HG02642 (cell line): ENCODE results near the gene SLC6A12.
"Not testable (repeated sequence)": the region's sequence is repeated elsewhere in the genome, so short reads cannot be mapped to it uniquely, and the experiment has no call there.

Experiments
- ATAC-seq: cut with Tn5 transposase; IDR thresholded peaks from one replicate; pipeline ENCODE4 v1.9.1; 2021; ENCODE audit warnings: mild to moderate bottlenecking; ENCODE audit not compliant: unreplicated experiment, poor library complexity

Gene SLC6A12

DNA sequence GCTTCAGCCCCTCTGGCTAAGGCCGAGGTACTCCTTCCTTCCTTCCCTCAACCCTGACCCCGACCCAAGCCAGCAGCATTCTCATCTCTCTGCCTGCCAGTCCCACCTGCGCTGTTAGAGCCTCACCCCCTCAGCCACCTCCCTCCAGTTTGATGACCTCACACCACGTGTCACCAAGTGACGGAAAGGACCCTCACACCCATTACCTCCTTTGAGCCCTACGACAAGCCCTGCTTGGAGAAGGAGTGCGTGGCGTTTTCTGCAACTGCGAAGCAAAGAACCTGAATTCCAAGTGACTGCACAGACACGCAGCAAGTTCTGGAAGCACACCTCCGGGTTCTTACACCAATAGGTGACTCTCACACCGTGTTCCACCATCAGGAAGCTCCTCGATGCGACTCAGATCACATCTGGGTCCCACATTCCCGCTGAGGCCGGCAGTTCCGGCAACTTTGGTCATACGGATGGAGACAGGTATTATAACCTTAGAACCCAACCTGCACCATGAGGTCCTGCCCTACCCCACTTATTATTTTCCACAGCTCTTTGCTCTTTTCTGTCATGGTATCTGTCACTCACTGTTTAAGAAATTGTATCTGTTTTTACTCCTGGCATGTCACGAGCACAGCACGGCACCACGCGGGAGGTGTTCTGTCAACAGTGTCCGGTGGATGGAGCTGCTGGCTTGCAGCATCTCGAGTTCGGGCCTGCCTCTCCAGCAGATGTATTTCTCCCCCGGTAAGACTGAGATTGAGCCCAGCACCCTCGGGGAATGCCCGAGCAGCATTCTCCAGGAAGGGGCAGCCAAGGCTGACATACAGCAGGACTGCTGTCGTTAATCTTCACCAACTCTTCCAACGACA is 5.0 kb upstream of the SLC6A12 start:
- ATAC-seq = no peak

GRCh38 chr12:218221-218620 is 4.3 kb upstream of the SLC6A12 start:
- no peak for ATAC-seq

DNA sequence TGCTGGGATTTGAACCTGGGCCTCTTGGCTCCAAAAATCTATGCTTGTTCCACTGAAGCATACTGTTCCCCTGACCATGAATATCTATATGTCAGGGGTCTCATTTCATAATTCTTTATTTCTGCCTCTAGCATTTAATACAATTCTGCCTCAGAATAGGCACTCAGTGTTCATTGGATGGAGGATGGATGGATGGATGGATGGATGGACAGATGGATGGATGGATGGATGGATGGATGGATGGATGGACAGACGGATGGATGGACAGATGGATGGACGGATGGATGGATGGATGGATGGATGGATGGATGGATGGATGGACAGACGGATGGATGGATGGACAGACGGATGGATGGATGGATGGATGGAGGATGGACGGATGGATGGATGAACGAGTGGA is 3.1 kb upstream of the SLC6A12 start:
- ATAC-seq = not testable (repeated sequence)

DNA sequence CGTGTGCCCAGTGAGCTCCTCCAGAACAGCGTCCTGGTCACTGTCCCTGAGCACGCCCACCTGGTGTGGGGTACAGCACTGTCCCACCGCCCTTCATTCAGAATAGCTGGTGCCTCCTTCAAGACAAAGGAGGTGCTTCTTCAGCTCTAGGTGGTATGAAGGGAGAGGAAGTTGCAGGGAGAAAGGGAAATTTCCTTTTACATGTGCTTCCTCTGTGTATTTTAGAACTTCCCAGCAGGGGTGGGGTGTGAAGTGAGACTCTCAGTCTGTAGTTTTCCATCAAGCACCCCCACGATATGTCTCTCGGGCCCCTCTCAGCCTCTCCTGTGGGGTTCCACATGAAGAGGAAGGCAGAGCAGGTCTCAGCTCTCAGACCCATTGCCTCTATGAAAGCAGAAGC is 1.2 kb upstream of the SLC6A12 start:
- ATAC-seq = no peak

DNA sequence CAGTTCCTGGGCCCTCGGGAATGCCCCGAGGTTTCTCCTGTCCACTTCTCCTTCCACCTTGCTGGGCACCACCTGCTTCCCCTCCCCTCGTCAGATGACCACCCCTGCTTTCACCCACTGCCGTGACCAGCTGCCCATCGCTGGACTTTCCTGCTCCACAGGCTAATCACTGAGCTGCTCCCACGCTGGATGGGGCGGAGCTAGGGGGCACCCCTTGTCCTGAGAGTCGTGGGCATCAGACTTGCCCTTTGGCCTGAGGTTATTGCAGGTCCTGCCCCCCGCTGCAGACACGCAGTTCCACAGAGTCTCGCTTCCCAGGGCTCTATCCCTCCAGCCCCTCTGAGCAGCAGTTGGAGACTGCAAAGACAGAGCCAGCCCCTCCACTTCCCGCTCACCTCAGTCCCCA is 427 bp downstream of the SLC6A12 start:
- no peak for ATAC-seq

DNA sequence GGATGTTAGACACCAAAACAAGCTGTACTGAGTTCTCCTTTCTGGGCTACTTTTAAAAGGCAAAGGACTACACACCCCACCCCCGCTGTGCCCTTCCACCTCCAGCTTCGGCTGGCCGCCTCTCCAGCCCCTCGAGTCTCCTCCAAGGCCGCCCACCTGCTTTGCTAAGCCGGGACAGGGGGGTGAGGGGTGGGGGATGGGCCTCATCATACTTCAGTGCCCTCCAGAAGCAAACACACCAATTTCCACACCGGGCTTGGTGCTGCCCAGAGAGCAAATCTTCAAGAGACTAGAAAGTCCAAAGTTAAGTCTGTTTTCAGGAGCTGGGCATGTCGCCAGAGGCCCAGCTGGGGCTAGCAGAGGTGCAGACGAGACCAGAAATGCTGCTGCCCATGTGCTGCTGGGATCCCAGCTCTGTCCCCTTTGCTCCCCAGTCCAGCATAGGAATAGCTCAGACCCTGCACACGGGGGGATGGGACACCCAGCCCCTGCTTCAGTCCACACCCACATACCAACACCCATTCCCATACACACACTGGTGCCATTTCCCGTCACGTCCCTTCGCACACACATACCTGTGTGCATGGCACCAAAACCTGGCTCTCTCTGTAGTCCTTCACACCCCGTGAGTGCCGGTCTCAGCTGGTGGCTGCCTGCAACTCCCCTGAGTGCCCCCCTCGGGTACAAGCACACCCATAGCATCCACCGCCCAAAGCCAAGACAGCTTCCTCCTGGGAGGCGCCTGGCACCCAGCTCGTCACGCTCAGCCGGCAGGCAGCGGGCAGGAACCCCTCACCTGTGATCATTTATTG is 1.0 kb downstream of the SLC6A12 start:
- no peak for ATAC-seq

DNA sequence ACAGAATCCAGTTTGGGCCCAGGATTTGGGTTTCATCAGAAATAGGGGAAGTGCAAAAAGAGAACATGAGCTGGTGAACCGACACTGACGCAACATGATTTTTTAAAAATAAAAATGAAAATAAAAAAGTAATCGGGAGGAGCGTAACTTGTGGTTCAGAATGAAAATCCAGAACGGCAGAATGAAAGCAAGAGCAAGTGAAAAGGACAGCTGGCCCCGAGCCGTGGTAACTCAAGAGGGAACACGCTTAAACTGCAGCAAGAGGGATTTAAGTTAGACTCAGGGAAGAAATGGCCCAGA is 1.6 kb downstream of the SLC6A12 start:
- ATAC-seq = no peak

- no peak for ATAC-seq
Observed at GRCh38 chr12:211639-212414, 2.1 kb downstream of the SLC6A12 start.

DNA sequence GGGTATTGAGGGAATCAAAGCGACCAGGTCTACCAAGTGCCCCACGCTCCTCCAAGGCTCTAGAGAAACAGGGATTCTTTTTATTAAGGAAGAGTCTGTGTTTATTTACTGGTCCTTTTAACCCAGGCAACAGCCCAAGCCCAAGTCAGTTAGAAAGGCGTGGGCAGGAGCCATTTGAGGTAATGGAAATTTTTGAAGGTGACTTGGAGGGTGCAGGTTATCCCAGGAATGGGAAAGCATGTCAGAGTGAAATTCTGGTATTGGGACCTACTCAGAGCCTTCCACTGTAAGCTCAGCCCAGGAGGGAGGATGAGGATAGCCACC is 2.9 kb downstream of the SLC6A12 start:
- ATAC-seq = no peak

- ATAC-seq = no peak
Observed at GRCh38 chr12:210277-211141, 3.4 kb downstream of the SLC6A12 start.

DNA sequence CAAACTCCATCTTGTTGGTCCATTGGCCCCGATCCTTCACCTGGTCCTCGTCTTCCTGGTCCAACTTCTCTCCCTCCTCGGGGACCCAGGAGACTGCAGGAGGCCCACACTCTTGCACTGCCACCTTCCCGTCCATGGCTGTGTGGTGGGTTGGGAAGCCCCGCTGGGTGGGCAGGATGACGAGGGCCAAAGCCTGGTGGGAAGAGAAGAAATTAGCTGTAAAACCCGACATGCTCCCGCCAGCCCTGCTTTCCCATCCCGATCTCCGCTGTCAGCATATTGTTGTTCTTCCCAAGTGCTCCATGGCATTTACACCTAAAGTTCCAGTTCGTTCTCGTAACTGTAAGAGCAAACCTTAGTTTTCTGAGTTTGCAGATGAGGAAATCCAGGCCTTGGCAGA is 4.1 kb downstream of the SLC6A12 start:
- no peak for ATAC-seq

DNA sequence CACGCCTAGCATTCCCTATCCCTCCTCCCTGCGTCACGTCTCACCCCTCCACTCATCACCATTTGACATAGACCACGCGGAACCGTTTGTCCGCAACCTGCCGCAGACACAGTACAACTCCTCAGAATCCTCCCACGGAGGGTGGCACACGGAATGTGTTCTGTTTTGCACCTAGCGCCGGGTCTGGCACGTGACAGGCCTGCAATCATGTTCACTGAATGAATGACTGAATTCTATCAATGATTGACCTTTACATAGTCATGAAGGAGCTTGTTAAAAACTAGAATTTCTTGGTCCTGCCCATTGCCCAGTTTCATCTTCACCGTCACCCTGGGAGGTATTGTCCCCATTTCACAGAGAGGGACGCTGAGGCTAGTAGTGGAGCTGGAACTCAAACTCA is 4.7 kb downstream of the SLC6A12 start:
- no peak for ATAC-seq

- ATAC-seq = no peak
Observed at GRCh38 chr12:208813-209212, 5.1 kb downstream of the SLC6A12 start.

GRCh38 chr12:207804-208203 is 6.2 kb downstream of the SLC6A12 start:
- ATAC-seq = no peak

DNA sequence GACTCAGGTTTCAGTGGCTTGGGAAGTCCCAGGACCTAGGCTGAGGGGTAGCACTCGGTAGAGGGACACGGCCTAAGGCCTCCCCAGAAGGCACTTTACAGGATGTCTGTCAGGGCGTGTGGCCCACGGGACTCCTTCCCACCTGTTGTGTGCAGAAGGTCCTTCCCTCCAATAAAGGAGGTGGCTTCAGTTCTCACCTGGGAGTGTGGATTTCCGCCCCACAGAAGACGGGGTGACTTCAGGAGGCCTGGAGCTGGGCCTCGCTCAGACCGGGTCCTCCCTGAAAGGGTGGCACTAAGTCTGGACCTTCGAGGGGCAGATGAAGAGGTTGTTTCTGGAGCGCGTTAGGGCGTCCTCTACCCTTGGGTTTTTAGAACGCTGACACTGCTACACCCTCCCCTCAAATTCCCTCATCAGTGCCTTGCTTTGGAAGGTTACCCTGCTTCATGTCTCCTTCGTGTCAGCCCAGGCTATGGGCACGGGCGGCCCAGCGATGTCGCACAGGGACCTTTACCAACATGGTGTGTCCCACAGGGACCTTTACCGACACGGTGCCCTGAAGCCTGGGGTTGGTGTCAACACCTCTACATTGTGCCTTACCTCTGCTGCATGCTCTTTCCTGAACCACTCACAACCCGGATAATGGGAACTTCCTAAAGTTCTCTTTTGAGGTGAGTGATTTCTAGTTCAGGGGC is 7.1 kb downstream of the SLC6A12 start:
- no peak for ATAC-seq

DNA sequence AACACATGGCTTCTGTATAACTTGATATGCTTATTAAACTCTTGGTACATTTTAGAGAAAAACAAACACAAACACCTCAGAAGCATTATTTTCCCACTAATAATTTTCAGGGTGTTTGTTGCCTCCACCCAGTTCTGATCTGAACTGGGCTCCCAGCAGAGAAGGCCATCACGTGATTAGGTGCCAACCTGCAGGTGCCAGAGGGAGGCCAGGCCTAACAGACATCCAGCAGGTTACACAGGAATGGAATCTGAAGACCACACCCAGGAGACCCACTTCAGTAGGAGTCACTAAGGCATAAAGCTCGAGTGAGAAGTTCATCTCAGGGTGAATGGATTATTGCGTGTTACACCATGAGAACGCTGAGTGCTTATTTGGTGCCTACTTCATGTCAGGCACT is 8.9 kb downstream of the SLC6A12 start:
- no peak for ATAC-seq

- ATAC-seq = no peak
Observed at GRCh38 chr12:204261-204678, 9.7 kb downstream of the SLC6A12 start.

- no peak for ATAC-seq
Observed at GRCh38 chr12:203462-204260, 10.3 kb downstream of the SLC6A12 start.

DNA sequence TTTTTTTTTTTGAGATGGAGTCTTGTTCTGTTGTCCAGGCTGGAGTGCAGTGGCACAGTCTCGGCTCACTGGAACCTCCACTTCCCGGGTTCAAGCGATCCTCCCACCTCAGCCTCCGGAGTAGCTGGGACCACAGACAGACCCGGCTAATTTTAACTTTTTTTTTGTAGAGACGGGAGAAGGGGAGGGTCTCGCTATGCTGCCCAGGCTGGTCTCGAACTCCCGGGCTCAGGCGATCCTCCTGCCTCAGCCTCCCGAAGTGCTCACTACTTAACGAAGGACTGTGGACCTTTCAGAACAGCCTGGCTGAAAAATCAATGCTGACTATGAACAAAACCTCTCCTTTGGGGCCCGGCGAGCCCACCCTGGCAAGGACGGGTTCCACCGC is 10.9 kb downstream of the SLC6A12 start:
- no peak for ATAC-seq
